WTC11 (cell line): ENCODE data around the gene TMPRSS11D. TPM values are rescaled to one million over a fixed set of nuclear protein-coding genes. Genes with fewer than 3 reads are reported as not detected.

Source experiments
- ATAC-seq: fragments of 200-7000 bp; cut with Tn5 transposase; 2 replicates; pipeline ENCODE4 v1.10.0; 2021; ENCODE audit warnings: mild to moderate bottlenecking, moderate library complexity
- CTCF ChIA-PET: fragments of 300-600 bp; sonication (Branson Sonifier 250); formaldehyde crosslinking; loops from one replicate; lab custom pipeline; 2021; ENCODE audit warnings: antibody characterized with exemption; lab: Charles Lee
- POLR2A ChIA-PET: fragments of 350-600 bp; sonication (Branson Sonifier 250); formaldehyde crosslinking; loops from one replicate; lab custom pipeline; 2021; ENCODE audit warnings: antibody characterized with exemption; lab: Charles Lee
- DNase-seq: peaks from one replicate; pipeline ENCODE4 v3.0.0; 2021; ENCODE audit warnings: low spot score
- H3K27ac Mint-ChIP-seq: 2 replicates; pipeline ENCODE4 v1.8.0; 2021; ENCODE audit warnings: mixed read lengths
- H3K27me3 Mint-ChIP-seq: 2 replicates; pipeline ENCODE4 v1.8.0; 2021; ENCODE audit warnings: low read depth, mild to moderate bottlenecking, moderate library complexity, mixed read lengths
- H3K36me3 Mint-ChIP-seq: 2 replicates; pipeline ENCODE4 v1.8.0; 2021; ENCODE audit warnings: mixed read lengths
- H3K4me1 Mint-ChIP-seq: 2 replicates; pipeline ENCODE4 v1.8.0; 2022; ENCODE audit warnings: mixed read lengths
- H3K4me3 Mint-ChIP-seq: 2 replicates; pipeline ENCODE4 v1.8.0; 2021; ENCODE audit warnings: mild to moderate bottlenecking, moderate library complexity, mixed read lengths
- H3K9me3 Mint-ChIP-seq: 2 replicates; pipeline ENCODE4 v1.8.0; 2021; ENCODE audit warnings: mixed read lengths
- AR ChIP-seq: fragments of 250-450 bp; sonication (Bioruptor Pico); IDR thresholded peaks from 2 replicates; pipeline ENCODE4 v1.9.0; 2021; ENCODE audit warnings: mild to moderate bottlenecking
- GRHL2 ChIP-seq: fragments of 250-450 bp; sonication (Bioruptor Pico); IDR thresholded peaks from 2 replicates; pipeline ENCODE4 v1.8.0; 2022; ENCODE audit warnings: mild to moderate bottlenecking, moderate library complexity; ENCODE audit not compliant: insufficient replicate concordance, severe bottlenecking
- IRF1 ChIP-seq: sonication (generic); formaldehyde crosslinking; IDR thresholded peaks from 2 replicates; pipeline ENCODE4 v1.8.0; 2023; ENCODE audit warnings: missing genetic modification reagents
- JUN ChIP-seq: sonication (generic); formaldehyde crosslinking; IDR thresholded peaks from 2 replicates; pipeline ENCODE4 v1.8.0; 2023; ENCODE audit warnings: mild to moderate bottlenecking, missing genetic modification reagents
- PRDM15 ChIP-seq: sonication (generic); formaldehyde crosslinking; IDR thresholded peaks from 2 replicates; pipeline ENCODE4 v1.8.0; 2022; ENCODE audit warnings: missing genetic modification reagents
- PRRX2 ChIP-seq: fragments of 250-450 bp; sonication (Bioruptor Pico); IDR thresholded peaks from 2 replicates; pipeline ENCODE4 v1.8.0; 2021; ENCODE audit warnings: mild to moderate bottlenecking
- TEAD1 ChIP-seq: sonication (generic); formaldehyde crosslinking; IDR thresholded peaks from 2 replicates; pipeline ENCODE4 v1.8.0; 2022; ENCODE audit warnings: mild to moderate bottlenecking, missing genetic modification reagents
- USF1 ChIP-seq: sonication (generic); formaldehyde crosslinking; IDR thresholded peaks from 2 replicates; pipeline ENCODE4 v1.8.0; 2022; ENCODE audit warnings: mild to moderate bottlenecking, missing genetic modification reagents
- ZNF121 ChIP-seq: sonication (generic); formaldehyde crosslinking; IDR thresholded peaks from 2 replicates; pipeline ENCODE4 v1.8.0; 2023; ENCODE audit warnings: missing genetic modification reagents
- ZNF281 ChIP-seq: sonication (generic); formaldehyde crosslinking; IDR thresholded peaks from 2 replicates; pipeline ENCODE4 v1.8.0; 2023; ENCODE audit warnings: mild to moderate bottlenecking, missing genetic modification reagents
- ZNF423 ChIP-seq: fragments of 250-450 bp; sonication (Bioruptor Pico); IDR thresholded peaks from 2 replicates; pipeline ENCODE4 v2.1.2; 2022; ENCODE audit warnings: mild to moderate bottlenecking, moderate library complexity
- ZSCAN18 ChIP-seq: fragments of 250-450 bp; sonication (Bioruptor Pico); IDR thresholded peaks from 2 replicates; pipeline ENCODE4 v2.1.2; 2022; ENCODE audit warnings: mild to moderate bottlenecking, moderate library complexity
- total RNA-seq: library from RNA; stranded (reverse); gene quantifications from 3 replicates; pipeline ENCODE4 v1.2.3, GENCODE V29; 2021
- TF ChIP-seq, protein P1 (sequence below): fragments of 200-600 bp; IDR thresholded peaks from 2 replicates; pipeline ENCODE4 v1.8.0; 2022; ENCODE audit warnings: antibody characterized with exemption

The TMPRSS11D gene
- total RNA-seq, 1 experiment from 2014 or later = not detected

DNA sequence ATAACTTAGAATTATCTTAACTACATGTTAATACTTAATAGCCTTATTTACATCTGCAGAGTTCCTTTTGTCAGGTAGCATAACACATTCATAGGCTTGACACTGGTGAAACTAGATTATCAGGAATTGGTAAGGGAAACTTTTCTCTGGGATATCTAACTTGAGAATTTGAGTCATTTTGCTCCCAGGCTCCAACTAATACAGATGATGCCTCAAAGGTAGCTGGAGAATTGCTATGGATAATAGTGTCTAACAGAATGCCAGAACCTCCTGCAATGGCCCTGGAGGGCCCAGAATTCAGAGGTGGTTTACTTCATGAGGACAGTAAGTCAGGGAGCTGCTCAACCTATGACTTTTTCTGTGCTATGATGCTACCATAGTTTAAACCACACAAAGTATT lies 13.9 kb upstream of the TMPRSS11D start:
- no peak overlapping the region for H3K4me3 Mint-ChIP-seq
- no peak overlapping the region for H3K27ac Mint-ChIP-seq
- peaks cover 6% of the 10 kb centered on the region for H3K4me1 Mint-ChIP-seq
- peaks cover 10% of the 10 kb centered on the region for H3K9me3 Mint-ChIP-seq
- H3K36me3 Mint-ChIP-seq = no peaks in the 10 kb centered on the region
- CTCF ChIA-PET = interaction anchor here (1.1 kb wide), 1 partner anchor 91 kb away, joined by 4 read pairs; no protein-coding TSS in a partner anchor
- no peak for DNase-seq
- POLR2A ChIA-PET = no interaction called here
- ATAC-seq = no peak
- no peaks in the 10 kb centered on the region for H3K27me3 Mint-ChIP-seq
- TF ChIP-seq AR (CRISPR knock-in tag) = no peak

DNA sequence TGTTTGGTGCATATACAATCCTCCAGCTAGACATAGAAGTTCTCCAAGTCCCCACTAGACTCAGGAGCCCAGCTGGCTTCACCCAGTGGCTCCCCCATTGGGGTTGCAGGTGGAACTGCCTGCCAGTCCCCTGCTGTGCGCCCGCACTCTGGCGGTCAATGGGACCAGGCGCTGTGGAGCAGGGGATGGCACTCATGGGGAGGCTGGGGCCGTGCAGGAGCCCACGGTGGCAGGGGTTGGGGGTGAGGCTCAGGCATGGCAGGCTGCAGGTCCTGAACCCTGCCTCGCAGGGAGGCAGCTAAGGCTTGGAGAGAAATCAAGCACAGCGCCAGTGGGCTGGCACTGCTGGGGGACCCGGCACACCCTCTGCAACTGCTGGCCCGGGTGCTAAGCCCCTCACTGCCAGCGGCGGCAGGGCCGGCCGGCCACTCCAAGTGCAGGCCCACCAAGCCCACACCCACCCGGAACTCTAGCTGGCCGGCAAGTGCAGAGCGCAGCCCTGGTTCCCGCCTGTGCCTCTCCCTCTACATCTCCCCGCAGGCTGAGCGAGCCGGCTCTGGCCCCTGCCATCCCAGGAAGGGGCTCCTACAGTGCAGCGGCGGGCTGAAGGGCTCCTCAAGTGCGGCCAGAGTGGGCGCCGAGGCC lies 12.7 kb upstream of the TMPRSS11D start:
- Mint-ChIP-seq H3K9me3 (peaks cover 10% of the 10 kb centered on the region), H3K4me3 (no peak overlapping the region), H3K4me1 (peaks cover 7% of the 10 kb centered on the region), H3K27me3 (no peaks in the 10 kb centered on the region), H3K36me3 (no peaks in the 10 kb centered on the region), H3K27ac (no peak overlapping the region)
- ATAC-seq (no peak), DNase-seq (no peak)
- ChIA-PET POLR2A (no interaction called here), CTCF (interaction anchor here (0.9 kb wide), 1 partner anchor 14 kb away, joined by 5 read pairs; no protein-coding TSS in a partner anchor)
- TF ChIP-seq AR (CRISPR knock-in tag) (no peak), GRHL2 (CRISPR knock-in tag) (no peak), IRF1 (CRISPR knock-in tag) (no peak), ZNF423 (no peak), TEAD1 (no peak), USF1 (CRISPR knock-in tag) (no peak), ZNF281 (CRISPR knock-in tag) (no peak), PRRX2 (CRISPR knock-in tag) (no peak), JUN (no peak), ZNF121 (CRISPR knock-in tag) (no peak), ZSCAN18 (CRISPR knock-in tag) (no peak), PRDM15 (CRISPR knock-in tag) (no peak)
- TF ChIP-seq, protein P1, sequence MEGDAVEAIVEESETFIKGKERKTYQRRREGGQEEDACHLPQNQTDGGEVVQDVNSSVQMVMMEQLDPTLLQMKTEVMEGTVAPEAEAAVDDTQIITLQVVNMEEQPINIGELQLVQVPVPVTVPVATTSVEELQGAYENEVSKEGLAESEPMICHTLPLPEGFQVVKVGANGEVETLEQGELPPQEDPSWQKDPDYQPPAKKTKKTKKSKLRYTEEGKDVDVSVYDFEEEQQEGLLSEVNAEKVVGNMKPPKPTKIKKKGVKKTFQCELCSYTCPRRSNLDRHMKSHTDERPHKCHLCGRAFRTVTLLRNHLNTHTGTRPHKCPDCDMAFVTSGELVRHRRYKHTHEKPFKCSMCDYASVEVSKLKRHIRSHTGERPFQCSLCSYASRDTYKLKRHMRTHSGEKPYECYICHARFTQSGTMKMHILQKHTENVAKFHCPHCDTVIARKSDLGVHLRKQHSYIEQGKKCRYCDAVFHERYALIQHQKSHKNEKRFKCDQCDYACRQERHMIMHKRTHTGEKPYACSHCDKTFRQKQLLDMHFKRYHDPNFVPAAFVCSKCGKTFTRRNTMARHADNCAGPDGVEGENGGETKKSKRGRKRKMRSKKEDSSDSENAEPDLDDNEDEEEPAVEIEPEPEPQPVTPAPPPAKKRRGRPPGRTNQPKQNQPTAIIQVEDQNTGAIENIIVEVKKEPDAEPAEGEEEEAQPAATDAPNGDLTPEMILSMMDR = no peak
